GM18526 (cell line): ENCODE measurements around the gene HOXD13.

Experiments
- POLR2A ChIP-seq: IDR thresholded peaks from 3 replicates; pipeline ENCODE4 v1.6.1; 2011; ENCODE audit not compliant: insufficient read length; ENCODE audit errors: extremely low read depth

The HOXD13 gene

DNA sequence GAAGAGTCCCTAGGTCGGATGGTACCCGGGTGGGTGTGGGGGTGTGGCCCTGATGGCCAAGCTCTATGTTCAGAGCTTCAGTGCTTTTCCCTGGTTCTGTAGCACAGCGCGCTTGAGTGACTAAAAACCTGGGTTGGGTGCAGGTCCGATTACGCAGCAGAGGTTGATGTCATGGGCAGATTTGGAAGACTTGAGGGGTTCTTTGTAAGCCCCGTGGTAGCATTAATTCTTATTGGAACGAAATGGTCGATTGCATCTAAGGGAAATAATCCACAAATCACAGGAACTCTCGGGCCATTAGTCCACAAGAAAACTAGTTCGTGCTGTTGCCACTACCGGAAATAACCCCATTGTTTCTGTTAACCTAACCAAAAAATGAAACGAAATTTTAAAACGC lies 46.0 kb downstream of the HOXD13 start:
- no peak for TF ChIP-seq POLR2A

- no peak for TF ChIP-seq POLR2A
Observed at GRCh38 chr2:176138923-176139660, 46.6 kb downstream of the HOXD13 start.

GRCh38 chr2:176139661-176140512 lies 47.4 kb downstream of the HOXD13 start:
- TF ChIP-seq POLR2A, result no peak

- no peak for TF ChIP-seq POLR2A
Observed at GRCh38 chr2:176140513-176141317, 48.2 kb downstream of the HOXD13 start.

DNA sequence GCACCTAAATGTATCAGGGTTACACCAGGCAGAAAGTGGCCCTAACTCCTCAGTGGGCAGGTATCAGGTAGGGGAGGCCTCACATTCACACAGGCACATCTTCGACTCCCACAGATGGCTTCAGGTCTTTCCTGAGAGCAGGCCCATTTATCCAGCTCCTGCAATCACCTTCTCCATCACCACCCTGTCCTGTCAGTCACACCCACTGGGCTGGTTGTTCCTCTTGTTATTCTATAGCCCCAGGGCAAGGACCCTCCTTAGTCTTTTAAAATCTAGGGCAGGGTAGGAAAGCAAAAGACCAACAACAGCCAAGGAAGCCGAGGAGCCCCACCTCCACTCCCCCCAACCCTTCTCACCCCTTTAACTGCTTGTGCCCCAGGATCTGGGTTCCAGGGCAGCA lies 49.8 kb downstream of the HOXD13 start:
- no peak for TF ChIP-seq POLR2A
